GM12892 (cell line): Measurements from ENCODE around the gene ANKRD13C.

Experiments
- POLR2A ChIP-seq: IDR thresholded peaks from 2 replicates; pipeline ENCODE4 v1.6.1; 2011; ENCODE audit warnings: low read depth, low read length, control low read depth
- POLR2AphosphoS5 ChIP-seq: IDR thresholded peaks from 2 replicates; pipeline ENCODE4 v1.6.1; 2011; ENCODE audit warnings: low read depth, low read length, control low read depth
- TAF1 ChIP-seq: IDR thresholded peaks from 2 replicates; pipeline ENCODE4 v1.6.1; 2011; ENCODE audit warnings: low read depth, mild to moderate bottlenecking, control low read depth, low read length, borderline replicate concordance

DNA sequence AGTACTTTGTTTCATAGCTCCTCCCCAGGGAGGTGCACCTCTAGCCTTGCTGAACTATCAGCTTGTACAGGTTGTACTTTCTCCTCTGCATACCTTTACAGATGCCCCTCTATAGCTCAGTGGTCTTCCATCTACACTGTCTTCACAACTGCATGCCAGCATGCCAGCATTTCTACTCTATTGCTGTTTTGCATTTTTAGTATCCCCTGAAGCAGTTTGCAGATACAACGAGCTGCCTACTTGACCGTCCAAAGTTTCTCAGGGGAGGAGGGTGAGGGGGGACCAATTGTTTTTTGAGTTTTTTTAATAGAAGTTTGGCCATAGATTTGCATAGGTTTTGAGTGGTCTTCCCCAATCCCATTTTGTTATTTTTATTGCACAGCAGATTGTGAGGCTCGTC lies 29.0 kb upstream of the ANKRD13C start:
- TF ChIP-seq POLR2AphosphoS5 (no peak), POLR2A (no peak), TAF1 (no peak)
